H1 (cell line): Measurements from ENCODE around the gene TATDN2. TPM values are rescaled to one million over a fixed set of nuclear protein-coding genes. Genes with fewer than 3 reads are reported as not detected.

Experiments used
- CBX8 ChIP-seq: fragments of 300-800, 300-1000 bp; sonication (generic); IDR thresholded peaks from 2 replicates; pipeline ENCODE4 v1.7.1; 2016; ENCODE audit warnings: low read depth, low read length, borderline replicate concordance
- EZH2 ChIP-seq: fragments of 200-600 bp; sonication (generic); IDR thresholded peaks from 2 replicates; pipeline ENCODE4 v1.7.1; 2012; ENCODE audit warnings: low read depth, mild to moderate bottlenecking, moderate library complexity, low read length, inconsistent platforms; ENCODE audit not compliant: severe bottlenecking
- FOSL1 ChIP-seq: IDR thresholded peaks from 2 replicates; pipeline ENCODE4 v1.6.1; 2011; ENCODE audit warnings: mild to moderate bottlenecking, low read depth, low read length, moderate library complexity; ENCODE audit not compliant: insufficient read depth
- POLR2AphosphoS5 ChIP-seq: IDR thresholded peaks from 2 replicates; pipeline ENCODE4 v1.6.1; 2011; ENCODE audit warnings: low read depth, low read length
- RXRA ChIP-seq: IDR thresholded peaks from 2 replicates; pipeline ENCODE4 v1.6.1; 2011; ENCODE audit warnings: low read depth, mild to moderate bottlenecking, low read length, moderate library complexity; ENCODE audit not compliant: insufficient read depth
- SIN3A ChIP-seq, 2 experiments: IDR thresholded peaks in 1 of 2; conservative IDR thresholded peaks in 1 of 2; 2 replicates each; pipeline ENCODE4 v1.6.1; 2011 to 2012; ENCODE audit warnings: low read length in 2 of 2, improper control_type of control experiment in 1 of 2, low read depth in 1 of 2, mild to moderate bottlenecking in 1 of 2
- SUZ12 ChIP-seq: fragments of 200-600 bp; sonication (generic); IDR thresholded peaks from 2 replicates; pipeline ENCODE4 v1.6.1; 2012; ENCODE audit warnings: mild to moderate bottlenecking, inconsistent platforms, low read length, moderate library complexity, mixed read lengths
- YY1 ChIP-seq: IDR thresholded peaks from 2 replicates; pipeline ENCODE4 v1.6.1; 2011; ENCODE audit warnings: low read depth, mild to moderate bottlenecking, low read length
- polyA plus RNA-seq, 7 experiments: library from polyadenylated mRNA; depleted of rRNA in 3 of 7; stranded (reverse) in 5 of 7; unstranded in 2 of 7; fragments of >200 nt in 5 of 7; fragments of 200-250 nt in 2 of 7; gene quantifications; 1 replicate in 5 of 7; 2 replicates in 1 of 7; 4 replicates in 1 of 7; pipeline versions ENCODE4 v1.2.1 to v1.2.3, GENCODE V29; 2011 to 2013; ENCODE audit warnings: missing spikeins in 2 of 7, mixed read lengths in 2 of 7
- total RNA-seq: library from RNA; stranded (reverse); fragmentation: NEBNext Ultra II Directional; extraction: Animal tissue kit (Norgen Biotek cat#: 25700); gene quantifications from 2 replicates; pipeline ENCODE4 v1.2.1, GENCODE V29; 2021
- TF ChIP-seq, protein P1 (sequence below): fragments of 300-600 bp; sonication (generic); IDR thresholded peaks from 2 replicates; pipeline ENCODE4 v1.7.1; 2012; ENCODE audit warnings: low read length, moderate library complexity, mild to moderate bottlenecking, inconsistent platforms; ENCODE audit not compliant: insufficient replicate concordance
- TF ChIP-seq, protein P2 (sequence below): IDR thresholded peaks from 2 replicates; pipeline ENCODE4 v1.6.1; 2012; ENCODE audit warnings: inconsistent platforms
- TF ChIP-seq, protein P3 (sequence below): IDR thresholded peaks from 2 replicates; pipeline ENCODE4 v1.6.1; 2012; ENCODE audit warnings: inconsistent platforms

Gene TATDN2
- total and polyA plus RNA-seq, 2 of the 8 experiments (the other 6 are each of a cell fraction or from before 2014, with no cell fraction given), result 12.1 to 34.8 TPM

DNA sequence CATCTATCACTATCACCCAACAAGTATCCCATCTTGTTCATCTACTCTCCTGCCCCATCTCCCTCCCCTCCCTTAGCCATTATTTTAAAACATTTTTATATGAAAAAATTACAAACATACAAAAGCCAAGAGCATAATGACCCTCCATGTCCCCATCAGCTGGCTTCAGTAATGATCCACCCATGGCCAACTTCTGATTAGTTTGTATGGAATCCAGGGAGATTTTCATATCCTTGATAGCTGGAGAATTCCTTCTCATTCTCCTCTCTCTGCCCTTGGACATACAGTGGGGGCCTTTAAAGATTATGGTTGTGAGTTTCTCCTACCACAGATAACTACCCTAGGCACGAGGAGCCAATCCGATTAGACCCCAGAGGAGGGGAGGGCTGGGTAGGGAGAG is 43.3 kb upstream of the TATDN2 start (continued):
- TF ChIP-seq, protein P1, sequence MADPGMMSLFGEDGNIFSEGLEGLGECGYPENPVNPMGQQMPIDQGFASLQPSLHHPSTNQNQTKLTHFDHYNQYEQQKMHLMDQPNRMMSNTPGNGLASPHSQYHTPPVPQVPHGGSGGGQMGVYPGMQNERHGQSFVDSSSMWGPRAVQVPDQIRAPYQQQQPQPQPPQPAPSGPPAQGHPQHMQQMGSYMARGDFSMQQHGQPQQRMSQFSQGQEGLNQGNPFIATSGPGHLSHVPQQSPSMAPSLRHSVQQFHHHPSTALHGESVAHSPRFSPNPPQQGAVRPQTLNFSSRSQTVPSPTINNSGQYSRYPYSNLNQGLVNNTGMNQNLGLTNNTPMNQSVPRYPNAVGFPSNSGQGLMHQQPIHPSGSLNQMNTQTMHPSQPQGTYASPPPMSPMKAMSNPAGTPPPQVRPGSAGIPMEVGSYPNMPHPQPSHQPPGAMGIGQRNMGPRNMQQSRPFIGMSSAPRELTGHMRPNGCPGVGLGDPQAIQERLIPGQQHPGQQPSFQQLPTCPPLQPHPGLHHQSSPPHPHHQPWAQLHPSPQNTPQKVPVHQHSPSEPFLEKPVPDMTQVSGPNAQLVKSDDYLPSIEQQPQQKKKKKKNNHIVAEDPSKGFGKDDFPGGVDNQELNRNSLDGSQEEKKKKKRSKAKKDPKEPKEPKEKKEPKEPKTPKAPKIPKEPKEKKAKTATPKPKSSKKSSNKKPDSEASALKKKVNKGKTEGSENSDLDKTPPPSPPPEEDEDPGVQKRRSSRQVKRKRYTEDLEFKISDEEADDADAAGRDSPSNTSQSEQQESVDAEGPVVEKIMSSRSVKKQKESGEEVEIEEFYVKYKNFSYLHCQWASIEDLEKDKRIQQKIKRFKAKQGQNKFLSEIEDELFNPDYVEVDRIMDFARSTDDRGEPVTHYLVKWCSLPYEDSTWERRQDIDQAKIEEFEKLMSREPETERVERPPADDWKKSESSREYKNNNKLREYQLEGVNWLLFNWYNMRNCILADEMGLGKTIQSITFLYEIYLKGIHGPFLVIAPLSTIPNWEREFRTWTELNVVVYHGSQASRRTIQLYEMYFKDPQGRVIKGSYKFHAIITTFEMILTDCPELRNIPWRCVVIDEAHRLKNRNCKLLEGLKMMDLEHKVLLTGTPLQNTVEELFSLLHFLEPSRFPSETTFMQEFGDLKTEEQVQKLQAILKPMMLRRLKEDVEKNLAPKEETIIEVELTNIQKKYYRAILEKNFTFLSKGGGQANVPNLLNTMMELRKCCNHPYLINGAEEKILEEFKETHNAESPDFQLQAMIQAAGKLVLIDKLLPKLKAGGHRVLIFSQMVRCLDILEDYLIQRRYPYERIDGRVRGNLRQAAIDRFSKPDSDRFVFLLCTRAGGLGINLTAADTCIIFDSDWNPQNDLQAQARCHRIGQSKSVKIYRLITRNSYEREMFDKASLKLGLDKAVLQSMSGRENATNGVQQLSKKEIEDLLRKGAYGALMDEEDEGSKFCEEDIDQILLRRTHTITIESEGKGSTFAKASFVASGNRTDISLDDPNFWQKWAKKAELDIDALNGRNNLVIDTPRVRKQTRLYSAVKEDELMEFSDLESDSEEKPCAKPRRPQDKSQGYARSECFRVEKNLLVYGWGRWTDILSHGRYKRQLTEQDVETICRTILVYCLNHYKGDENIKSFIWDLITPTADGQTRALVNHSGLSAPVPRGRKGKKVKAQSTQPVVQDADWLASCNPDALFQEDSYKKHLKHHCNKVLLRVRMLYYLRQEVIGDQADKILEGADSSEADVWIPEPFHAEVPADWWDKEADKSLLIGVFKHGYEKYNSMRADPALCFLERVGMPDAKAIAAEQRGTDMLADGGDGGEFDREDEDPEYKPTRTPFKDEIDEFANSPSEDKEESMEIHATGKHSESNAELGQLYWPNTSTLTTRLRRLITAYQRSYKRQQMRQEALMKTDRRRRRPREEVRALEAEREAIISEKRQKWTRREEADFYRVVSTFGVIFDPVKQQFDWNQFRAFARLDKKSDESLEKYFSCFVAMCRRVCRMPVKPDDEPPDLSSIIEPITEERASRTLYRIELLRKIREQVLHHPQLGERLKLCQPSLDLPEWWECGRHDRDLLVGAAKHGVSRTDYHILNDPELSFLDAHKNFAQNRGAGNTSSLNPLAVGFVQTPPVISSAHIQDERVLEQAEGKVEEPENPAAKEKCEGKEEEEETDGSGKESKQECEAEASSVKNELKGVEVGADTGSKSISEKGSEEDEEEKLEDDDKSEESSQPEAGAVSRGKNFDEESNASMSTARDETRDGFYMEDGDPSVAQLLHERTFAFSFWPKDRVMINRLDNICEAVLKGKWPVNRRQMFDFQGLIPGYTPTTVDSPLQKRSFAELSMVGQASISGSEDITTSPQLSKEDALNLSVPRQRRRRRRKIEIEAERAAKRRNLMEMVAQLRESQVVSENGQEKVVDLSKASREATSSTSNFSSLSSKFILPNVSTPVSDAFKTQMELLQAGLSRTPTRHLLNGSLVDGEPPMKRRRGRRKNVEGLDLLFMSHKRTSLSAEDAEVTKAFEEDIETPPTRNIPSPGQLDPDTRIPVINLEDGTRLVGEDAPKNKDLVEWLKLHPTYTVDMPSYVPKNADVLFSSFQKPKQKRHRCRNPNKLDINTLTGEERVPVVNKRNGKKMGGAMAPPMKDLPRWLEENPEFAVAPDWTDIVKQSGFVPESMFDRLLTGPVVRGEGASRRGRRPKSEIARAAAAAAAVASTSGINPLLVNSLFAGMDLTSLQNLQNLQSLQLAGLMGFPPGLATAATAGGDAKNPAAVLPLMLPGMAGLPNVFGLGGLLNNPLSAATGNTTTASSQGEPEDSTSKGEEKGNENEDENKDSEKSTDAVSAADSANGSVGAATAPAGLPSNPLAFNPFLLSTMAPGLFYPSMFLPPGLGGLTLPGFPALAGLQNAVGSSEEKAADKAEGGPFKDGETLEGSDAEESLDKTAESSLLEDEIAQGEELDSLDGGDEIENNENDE, result no peak
- no peak for TF ChIP-seq POLR2AphosphoS5
- TF ChIP-seq, protein P2, sequence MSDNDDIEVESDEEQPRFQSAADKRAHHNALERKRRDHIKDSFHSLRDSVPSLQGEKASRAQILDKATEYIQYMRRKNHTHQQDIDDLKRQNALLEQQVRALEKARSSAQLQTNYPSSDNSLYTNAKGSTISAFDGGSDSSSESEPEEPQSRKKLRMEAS, result no peak
- TF ChIP-seq SUZ12, result no peak
- no peak for TF ChIP-seq EZH2
- TF ChIP-seq SIN3A (conservative IDR thresholded peaks at IDR 0.05 in 1 of 2, IDR thresholded peaks at IDR 0.05 in 1 of 2; ENCODE audit: low read depth in 1 of 2, low read length in 2 of 2), result no peak
- TF ChIP-seq FOSL1, result no peak
- no peak for TF ChIP-seq CBX8
- TF ChIP-seq, protein P3, sequence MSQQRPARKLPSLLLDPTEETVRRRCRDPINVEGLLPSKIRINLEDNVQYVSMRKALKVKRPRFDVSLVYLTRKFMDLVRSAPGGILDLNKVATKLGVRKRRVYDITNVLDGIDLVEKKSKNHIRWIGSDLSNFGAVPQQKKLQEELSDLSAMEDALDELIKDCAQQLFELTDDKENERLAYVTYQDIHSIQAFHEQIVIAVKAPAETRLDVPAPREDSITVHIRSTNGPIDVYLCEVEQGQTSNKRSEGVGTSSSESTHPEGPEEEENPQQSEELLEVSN, result no peak
- TF ChIP-seq RXRA, result no peak
- TF ChIP-seq YY1, result no peak
